Astrocyte (in vitro differentiated cells and primary cell): ENCODE measurements around the gene ZCRB1. TPM values are rescaled to one million over a fixed set of nuclear protein-coding genes. Genes with fewer than 3 reads are reported as not detected.

Experiments used
- DNase-seq: peaks from one replicate; pipeline ENCODE4 v3.0.0-alpha.2; 2010; ENCODE audit warnings: low read depth
- FAIRE-seq: peaks from 2 replicates; lab custom pipeline; 2011; peaks lifted over from hg19 to GRCh38; lab: Jason Lieb, UNC
- H2AFZ ChIP-seq: 2 replicates; pipeline ENCODE4 v1.6.0; 2012; ENCODE audit warnings: low read depth, low read length, inconsistent platforms
- H3K27ac ChIP-seq: 2 replicates; pipeline ENCODE4 v1.5.1; 2011; ENCODE audit warnings: low read depth, low read length, inconsistent platforms
- H3K27me3 ChIP-seq: 2 replicates; pipeline ENCODE4 v1.6.0; 2011; ENCODE audit warnings: low read length, inconsistent platforms; ENCODE audit not compliant: insufficient read depth
- H3K36me3 ChIP-seq: 2 replicates; pipeline ENCODE4 v1.5.1; 2011; ENCODE audit warnings: low read length, inconsistent platforms; ENCODE audit not compliant: insufficient read depth
- H3K4me1 ChIP-seq: 2 replicates; pipeline ENCODE4 v1.5.1; 2011; ENCODE audit warnings: low read length, inconsistent platforms; ENCODE audit not compliant: insufficient read depth
- H3K4me2 ChIP-seq: 2 replicates; pipeline ENCODE4 v1.6.0; 2012; ENCODE audit warnings: low read length, inconsistent platforms
- H3K4me3 ChIP-seq: 2 replicates; pipeline ENCODE4 v1.5.1; 2011; ENCODE audit warnings: low read depth, mild to moderate bottlenecking, low read length, inconsistent platforms; ENCODE audit not compliant: insufficient read depth
- H3K79me2 ChIP-seq: 2 replicates; pipeline ENCODE4 v1.6.0; 2012; ENCODE audit warnings: mild to moderate bottlenecking, low read length, inconsistent platforms; ENCODE audit not compliant: insufficient read depth
- H3K9ac ChIP-seq: 2 replicates; pipeline ENCODE4 v1.6.0; 2012; ENCODE audit warnings: mild to moderate bottlenecking, low read length, inconsistent platforms
- H3K9me3 ChIP-seq: 2 replicates; pipeline ENCODE4 v1.5.1; 2012; ENCODE audit warnings: low read depth, mild to moderate bottlenecking, low read length, inconsistent platforms; ENCODE audit not compliant: insufficient read depth
- H4K20me1 ChIP-seq: 2 replicates; pipeline ENCODE4 v1.6.0; 2012; ENCODE audit warnings: low read length, inconsistent platforms; ENCODE audit not compliant: insufficient read depth
- H3K27ac Mint-ChIP-seq: one replicate; pipeline ENCODE4 v1.8.0; 2021; ENCODE audit warnings: mild to moderate bottlenecking, mixed read lengths; ENCODE audit not compliant: unreplicated experiment
- H3K27me3 Mint-ChIP-seq: one replicate; pipeline ENCODE4 v1.8.0; 2021; ENCODE audit warnings: low read depth, mixed read lengths; ENCODE audit not compliant: unreplicated experiment
- H3K36me3 Mint-ChIP-seq: one replicate; pipeline ENCODE4 v1.8.0; 2021; ENCODE audit warnings: low read depth, mixed read lengths; ENCODE audit not compliant: unreplicated experiment
- H3K4me1 Mint-ChIP-seq: one replicate; pipeline ENCODE4 v1.8.0; 2021; ENCODE audit warnings: low read depth, mixed read lengths; ENCODE audit not compliant: unreplicated experiment
- H3K4me3 Mint-ChIP-seq: one replicate; pipeline ENCODE4 v1.8.0; 2021; ENCODE audit warnings: mild to moderate bottlenecking, moderate library complexity, mixed read lengths; ENCODE audit not compliant: unreplicated experiment
- H3K9me3 Mint-ChIP-seq: one replicate; pipeline ENCODE4 v1.8.0; 2021; ENCODE audit warnings: mild to moderate bottlenecking, mixed read lengths; ENCODE audit not compliant: unreplicated experiment
- EZH2 ChIP-seq: IDR thresholded peaks from 2 replicates; pipeline ENCODE4 v1.6.1; 2012; ENCODE audit warnings: mild to moderate bottlenecking, low read length, inconsistent platforms; ENCODE audit not compliant: insufficient read depth
- total RNA-seq: library from RNA; stranded (reverse); gene quantifications from 2 replicates; pipeline ENCODE4 v1.2.1, GENCODE V29; 2021
- TF ChIP-seq, protein P1 (sequence below): IDR thresholded peaks from 2 replicates; pipeline ENCODE4 v1.5.1; 2011; ENCODE audit warnings: low read depth, mild to moderate bottlenecking, inconsistent platforms, low read length, moderate library complexity; ENCODE audit not compliant: insufficient read depth

ZCRB1 gene
- total RNA-seq, 1 donor from 2014 or later: 45.8 TPM

DNA sequence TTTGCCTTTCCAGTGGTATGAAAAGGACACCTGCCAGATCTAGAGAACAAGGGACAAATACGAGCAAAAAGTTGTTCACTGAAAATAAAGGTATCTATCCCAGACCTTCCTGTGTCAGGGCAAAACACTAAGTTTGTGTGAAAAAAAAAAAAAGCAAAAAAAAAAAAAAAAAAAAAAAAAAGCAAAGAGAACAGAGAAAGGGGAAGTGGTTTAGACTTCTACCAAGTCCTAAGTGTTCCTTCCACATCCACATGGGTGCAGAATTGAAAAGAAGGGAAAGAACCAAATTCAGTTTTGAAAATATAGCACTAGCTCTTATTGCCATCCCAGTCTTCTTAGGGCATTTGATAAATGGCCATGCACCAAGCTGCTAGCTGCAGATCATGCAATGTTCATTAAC, 41.7 kb downstream of the ZCRB1 start:
- Histone ChIP-seq H3K9ac (no peak overlapping the region), H3K4me1 (no peaks in the 10 kb centered on the region), H3K4me3 (no peak overlapping the region), H3K36me3 (no peaks in the 10 kb centered on the region), H3K4me2 (no peak overlapping the region), H3K79me2 (no peaks in the 10 kb centered on the region), H2AFZ (no peak overlapping the region), H3K27ac (no peak overlapping the region), H3K9me3 (no peaks in the 10 kb centered on the region), H3K27me3 (peaks cover 4% of the 10 kb centered on the region), H4K20me1 (no peaks in the 10 kb centered on the region)
- H3K27me3 Mint-ChIP-seq: peaks cover 4% of the 10 kb centered on the region
- H3K36me3 Mint-ChIP-seq: no peaks in the 10 kb centered on the region
- no peaks in the 10 kb centered on the region for H3K4me1 Mint-ChIP-seq
- H3K4me3 Mint-ChIP-seq: no peak overlapping the region
- no peak for TF ChIP-seq EZH2
- TF ChIP-seq, protein P1, sequence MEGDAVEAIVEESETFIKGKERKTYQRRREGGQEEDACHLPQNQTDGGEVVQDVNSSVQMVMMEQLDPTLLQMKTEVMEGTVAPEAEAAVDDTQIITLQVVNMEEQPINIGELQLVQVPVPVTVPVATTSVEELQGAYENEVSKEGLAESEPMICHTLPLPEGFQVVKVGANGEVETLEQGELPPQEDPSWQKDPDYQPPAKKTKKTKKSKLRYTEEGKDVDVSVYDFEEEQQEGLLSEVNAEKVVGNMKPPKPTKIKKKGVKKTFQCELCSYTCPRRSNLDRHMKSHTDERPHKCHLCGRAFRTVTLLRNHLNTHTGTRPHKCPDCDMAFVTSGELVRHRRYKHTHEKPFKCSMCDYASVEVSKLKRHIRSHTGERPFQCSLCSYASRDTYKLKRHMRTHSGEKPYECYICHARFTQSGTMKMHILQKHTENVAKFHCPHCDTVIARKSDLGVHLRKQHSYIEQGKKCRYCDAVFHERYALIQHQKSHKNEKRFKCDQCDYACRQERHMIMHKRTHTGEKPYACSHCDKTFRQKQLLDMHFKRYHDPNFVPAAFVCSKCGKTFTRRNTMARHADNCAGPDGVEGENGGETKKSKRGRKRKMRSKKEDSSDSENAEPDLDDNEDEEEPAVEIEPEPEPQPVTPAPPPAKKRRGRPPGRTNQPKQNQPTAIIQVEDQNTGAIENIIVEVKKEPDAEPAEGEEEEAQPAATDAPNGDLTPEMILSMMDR: no peak
- FAIRE-seq (no peak), DNase-seq (no peak)
- no peak overlapping the region for H3K27ac Mint-ChIP-seq
- no peaks in the 10 kb centered on the region for H3K9me3 Mint-ChIP-seq

DNA sequence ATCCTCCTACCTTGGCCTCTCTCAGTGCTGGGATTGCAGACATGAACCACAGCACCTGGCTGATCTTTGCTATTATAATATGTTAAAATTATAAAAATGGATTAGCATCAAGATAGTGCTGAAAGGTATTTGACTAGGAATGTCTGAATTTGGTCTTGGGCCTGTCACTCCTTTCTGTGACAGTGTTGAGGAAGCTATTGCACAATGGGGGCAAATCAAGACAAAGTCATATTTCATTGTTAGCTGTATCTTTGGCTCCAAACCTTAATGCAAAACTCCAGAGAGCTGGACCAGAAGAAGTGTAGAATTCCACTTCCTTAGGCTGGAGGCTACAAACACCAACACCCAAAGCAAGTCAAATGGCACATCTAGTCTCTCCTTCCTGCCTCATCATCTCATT, 42.2 kb downstream of the ZCRB1 start:
- no peak overlapping the region for H3K27ac Mint-ChIP-seq
- Histone ChIP-seq H4K20me1 (no peaks in the 10 kb centered on the region), H3K9me3 (no peaks in the 10 kb centered on the region), H3K4me3 (no peak overlapping the region), H3K79me2 (no peaks in the 10 kb centered on the region), H3K27me3 (peaks cover 4% of the 10 kb centered on the region), H3K4me2 (no peak overlapping the region), H3K9ac (no peak overlapping the region), H3K4me1 (no peaks in the 10 kb centered on the region), H3K36me3 (no peaks in the 10 kb centered on the region), H2AFZ (no peak overlapping the region), H3K27ac (no peak overlapping the region)
- H3K27me3 Mint-ChIP-seq: peaks cover 4% of the 10 kb centered on the region
- DNase-seq: no peak
- TF ChIP-seq EZH2: no peak
- TF ChIP-seq, protein P1: no peak
- H3K4me1 Mint-ChIP-seq: no peaks in the 10 kb centered on the region
- peaks cover under 1% of the 10 kb centered on the region for H3K9me3 Mint-ChIP-seq
- no peak for FAIRE-seq
- no peak overlapping the region for H3K4me3 Mint-ChIP-seq
- no peaks in the 10 kb centered on the region for H3K36me3 Mint-ChIP-seq

DNA sequence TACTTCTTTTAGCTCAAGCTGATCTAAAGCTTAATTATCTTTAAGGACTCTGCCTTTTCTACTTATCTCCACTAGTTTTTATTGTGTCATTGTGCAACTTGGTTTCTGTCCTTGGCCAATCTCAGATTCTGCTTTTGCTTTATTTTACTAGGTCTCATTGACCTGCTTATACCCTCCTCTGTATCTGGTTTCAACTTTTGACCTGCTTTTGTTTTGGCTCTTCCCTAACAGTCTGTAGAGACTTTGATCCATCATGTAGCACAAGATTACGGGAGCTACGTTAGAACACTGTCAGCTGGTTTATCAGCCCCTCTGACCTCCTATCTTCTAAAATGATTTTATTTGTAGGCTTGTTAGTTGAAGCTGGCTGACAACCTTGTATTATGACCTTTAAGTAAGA, 43.6 kb downstream of the ZCRB1 start:
- H3K4me3 Mint-ChIP-seq: no peak overlapping the region
- H3K27me3 ChIP-seq: peaks cover 4% of the 10 kb centered on the region
- H3K36me3 ChIP-seq: no peaks in the 10 kb centered on the region
- H3K27ac ChIP-seq: no peak overlapping the region
- TF ChIP-seq, protein P1: no peak
- TF ChIP-seq EZH2: no peak
- H3K4me1 ChIP-seq: no peaks in the 10 kb centered on the region
- no peak overlapping the region for H2AFZ ChIP-seq
- no peaks in the 10 kb centered on the region for H3K79me2 ChIP-seq
- H3K27ac Mint-ChIP-seq: no peak overlapping the region
- H4K20me1 ChIP-seq: no peaks in the 10 kb centered on the region
- peaks cover 4% of the 10 kb centered on the region for H3K27me3 Mint-ChIP-seq
- no peak for FAIRE-seq
- no peak overlapping the region for H3K4me3 ChIP-seq
- no peaks in the 10 kb centered on the region for H3K9me3 ChIP-seq
- no peaks in the 10 kb centered on the region for H3K36me3 Mint-ChIP-seq
- no peaks in the 10 kb centered on the region for H3K4me1 Mint-ChIP-seq
- DNase-seq: no peak
- H3K9ac ChIP-seq: no peak overlapping the region
- peaks cover 1% of the 10 kb centered on the region for H3K9me3 Mint-ChIP-seq
- no peak overlapping the region for H3K4me2 ChIP-seq
